Thyroid gland (tissue), 4 donors: Measurements from ENCODE around the gene ISG15. TPM values are rescaled to one million over a fixed set of nuclear protein-coding genes. Genes with fewer than 3 reads are reported as not detected.

Experiments
- DNase-seq, 2 donors: peaks; one replicate each; pipeline ENCODE4 v3.0.0-alpha.2; 2019
- H3K27ac ChIP-seq, 3 donors: fragments of 200-600 bp; sonication (generic); 1 replicate in 2 of 3; 2 replicates in 1 of 3; pipeline ENCODE4 v1.5.1; 2016 to 2019; ENCODE audit warnings: mild to moderate bottlenecking in 1 of 3, moderate library complexity in 1 of 3
- H3K27me3 ChIP-seq: fragments of 200-600 bp; sonication (generic); one replicate; pipeline ENCODE4 v1.5.1; 2019
- H3K36me3 ChIP-seq, 2 donors: fragments of 200-600 bp; sonication (generic); one replicate each; pipeline ENCODE4 v1.5.1; 2016 to 2019
- H3K4me1 ChIP-seq, 2 donors: fragments of 200-600 bp; sonication (generic); one replicate each; pipeline ENCODE4 v1.5.1; 2017 to 2019
- H3K4me3 ChIP-seq, 3 donors: fragments of 200-600 bp; sonication (generic); replicated peaks in 1 of 3; 1 replicate in 2 of 3; 2 replicates in 1 of 3; pipeline ENCODE4 v1.5.1; 2016; ENCODE audit warnings: mild to moderate bottlenecking in 1 of 3
- H3K9me3 ChIP-seq: fragments of 200-600 bp; sonication (generic); one replicate; pipeline ENCODE4 v1.5.1; 2017
- CTCF ChIP-seq, 6 experiments: fragments of 200-600 bp in 3 of 6; fragments of 450-650 bp in 3 of 6; sonication (generic) in 3 of 6; IDR thresholded peaks; one replicate each; pipeline ENCODE4 v1.5.1; 2016 to 2019; ENCODE audit warnings: antibody characterized with exemption in 6 of 6, mild to moderate bottlenecking in 2 of 6, inconsistent platforms in 1 of 6, moderate library complexity in 1 of 6
- POLR2A ChIP-seq, 2 donors: fragments of 450-650 bp; IDR thresholded peaks; one replicate each; pipeline ENCODE4 v1.6.1; 2017; ENCODE audit warnings: antibody characterized with exemption in 2 of 2, mild to moderate bottlenecking in 2 of 2, moderate library complexity in 1 of 2
- WGBS, 2 donors: methylation state at CpG; one replicate each; pipeline ENCODE4 v1.1.5; 2017; 5-methylcytosine and 5-hydroxymethylcytosine counted together
- intact Hi-C: fragments of 100-400 bp; cut with DNase I; formaldehyde crosslinking; loops from one replicate; pipeline ENCODE4 v1.15.1; 2023
- small RNA-seq: library from RNA; depleted of rRNA; stranded (forward); fragments of <200 nt; gene quantifications from one replicate; pipeline ENCODE3, GENCODE V24; 2016
- total RNA-seq, 4 donors: library from RNA; depleted of rRNA; stranded (reverse); fragments of >200 nt; gene quantifications; one replicate each; pipeline ENCODE4 v1.2.3, GENCODE V29; 2016

Gene ISG15
- total RNA-seq, 4 donors from 2014 or later, result 18.5 to 57.5 (median 37.8) TPM

- H3K4me3 ChIP-seq, result no peak overlapping the region
- WGBS, 2 donors, result 40 to 43% methylated on average over 11 to 12 of the region's 29 CpGs
- H3K36me3 ChIP-seq, result no peaks in the 10 kb centered on the region
- H3K27me3 ChIP-seq, result no peaks in the 10 kb centered on the region
- H3K9me3 ChIP-seq, result no peaks in the 10 kb centered on the region
- no peak for TF ChIP-seq POLR2A (IDR thresholded peaks at IDR 0.05)
- TF ChIP-seq CTCF (IDR thresholded peaks at IDR 0.05), result no peak
- peaks cover 12 to 23% of the 10 kb centered on the region in 2 donors for H3K4me1 ChIP-seq
- DNase-seq, result no peak
- intact Hi-C loops, result no loop called here
- H3K27ac ChIP-seq, result no peak overlapping the region
These were observed 49.3 kb downstream of the ISG15 start for GRCh38 chr1:1062348-1063163.

GRCh38 chr1:1063261-1063944 lies 50.1 kb downstream of the ISG15 start:
- Histone ChIP-seq H3K4me1 (peaks cover 12 to 22% of the 10 kb centered on the region in 2 donors), H3K36me3 (no peaks in the 10 kb centered on the region), H3K4me3 (no peak overlapping the region), H3K27me3 (no peaks in the 10 kb centered on the region), H3K9me3 (no peaks in the 10 kb centered on the region), H3K27ac (no peak overlapping the region)
- DNase-seq, result no peak
- TF ChIP-seq POLR2A (IDR thresholded peaks at IDR 0.05) (no peak), CTCF (IDR thresholded peaks at IDR 0.05) (no peak)
- intact Hi-C loops, result no loop called here
- WGBS, 2 donors, result 63 to 87% methylated on average over 8 to 9 of the region's 24 CpGs

Small RNAs within 50 kb of the gene (small RNA-seq; reads per million reads assigned to genes)
- not detected for gene AL645608.3

Other genes with a start within 250 kb of the ISG15 start
- 10 to 100 TPM in 1 of 4 donors, 1 to 10 TPM in 3; 4.1 to 11.2 (median 6.3) TPM for gene SAMD11, start 89.6 kb upstream of the ISG15 start, total RNA-seq
- 10 to 100 TPM; 31.9 to 39.8 (median 34.6) TPM for gene NOC2L, start 54.2 kb upstream of the ISG15 start, total RNA-seq
- 10 to 100 TPM in 2 of 4 donors, 1 to 10 TPM in 2; 3.4 to 10.9 (median 10.3) TPM for gene KLHL17, start 52.9 kb upstream of the ISG15 start, total RNA-seq
- gene PLEKHN1, start 47.0 kb upstream of the ISG15 start, total RNA-seq, result under 1 TPM in 2 of 4 donors, not detected in 2; 0.25 to 0.27 TPM
- under 1 TPM in 1 of 4 donors, not detected in 3; 0.22 TPM for gene PERM1, start 31.4 kb upstream of the ISG15 start, total RNA-seq
- 10 to 100 TPM in 3 of 4 donors, 1 to 10 TPM in 1; 5.0 to 29.2 (median 18.6) TPM for gene HES4, start 13.4 kb upstream of the ISG15 start, total RNA-seq
- 100 to 1,000 TPM in 3 of 4 donors, 10 to 100 TPM in 1; 68.3 to 147 (median 129) TPM for gene AGRN, start 6.6 kb downstream of the ISG15 start, total RNA-seq
- not detected for gene RNF223, start 60.8 kb downstream of the ISG15 start, total RNA-seq
- 10 to 100 TPM; 10.3 to 27.6 (median 19.6) TPM for gene C1orf159, start 102.6 kb downstream of the ISG15 start, total RNA-seq
- under 1 TPM in 2 of 4 donors, not detected in 2; 0.13 to 0.29 TPM for gene TTLL10, start 160.4 kb downstream of the ISG15 start, total RNA-seq
- under 1 TPM in 2 of 4 donors, not detected in 2; 0.49 to 0.67 TPM for gene TNFRSF18, start 193.1 kb downstream of the ISG15 start, total RNA-seq
- 1 to 10 TPM; 1.5 to 4.5 (median 3.2) TPM for gene TNFRSF4, start 200.7 kb downstream of the ISG15 start, total RNA-seq
- 100 to 1,000 TPM; 109 to 144 (median 138) TPM for gene SDF4, start 218.5 kb downstream of the ISG15 start, total RNA-seq
- 10 to 100 TPM; 18.0 to 32.2 (median 25.5) TPM for gene B3GALT6, start 218.7 kb downstream of the ISG15 start, total RNA-seq
- under 1 TPM in 1 of 4 donors, not detected in 3; 0.83 TPM for gene C1QTNF12, start 233.2 kb downstream of the ISG15 start, total RNA-seq